ENCODE measurements around the gene SPRY4.

The SPRY4 gene

DNA sequence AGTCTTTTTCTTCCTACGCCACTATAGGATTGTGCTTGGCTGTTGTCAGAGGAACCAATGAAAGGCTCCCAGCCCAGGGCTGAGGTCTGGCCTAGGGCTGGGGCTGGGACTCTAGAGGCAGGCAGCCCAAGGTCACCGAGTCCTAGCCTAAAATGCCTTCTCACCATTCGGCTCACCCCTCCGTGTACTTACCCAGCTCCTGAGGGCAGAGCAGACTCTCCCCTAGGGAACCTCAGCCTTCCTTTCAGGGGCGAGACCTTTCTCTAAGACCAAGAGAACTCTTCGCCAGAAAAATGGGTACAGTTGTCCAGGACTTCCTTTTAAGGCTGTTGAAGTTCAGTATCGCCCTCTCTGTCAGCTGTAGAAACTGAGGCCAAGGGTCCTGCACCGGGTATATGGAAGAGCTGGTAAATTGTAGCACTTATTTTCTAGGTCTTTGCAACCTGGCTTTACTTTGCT lies 1.7 kb upstream of the SPRY4 start:
- TF ChIP-seq FOXP2 (optimal IDR thresholded peaks at IDR 0.05; ENCODE audit: borderline replicate concordance, extremely low read depth, extremely low read length, insufficient read depth) = no peak
- TF ChIP-seq, protein P1, sequence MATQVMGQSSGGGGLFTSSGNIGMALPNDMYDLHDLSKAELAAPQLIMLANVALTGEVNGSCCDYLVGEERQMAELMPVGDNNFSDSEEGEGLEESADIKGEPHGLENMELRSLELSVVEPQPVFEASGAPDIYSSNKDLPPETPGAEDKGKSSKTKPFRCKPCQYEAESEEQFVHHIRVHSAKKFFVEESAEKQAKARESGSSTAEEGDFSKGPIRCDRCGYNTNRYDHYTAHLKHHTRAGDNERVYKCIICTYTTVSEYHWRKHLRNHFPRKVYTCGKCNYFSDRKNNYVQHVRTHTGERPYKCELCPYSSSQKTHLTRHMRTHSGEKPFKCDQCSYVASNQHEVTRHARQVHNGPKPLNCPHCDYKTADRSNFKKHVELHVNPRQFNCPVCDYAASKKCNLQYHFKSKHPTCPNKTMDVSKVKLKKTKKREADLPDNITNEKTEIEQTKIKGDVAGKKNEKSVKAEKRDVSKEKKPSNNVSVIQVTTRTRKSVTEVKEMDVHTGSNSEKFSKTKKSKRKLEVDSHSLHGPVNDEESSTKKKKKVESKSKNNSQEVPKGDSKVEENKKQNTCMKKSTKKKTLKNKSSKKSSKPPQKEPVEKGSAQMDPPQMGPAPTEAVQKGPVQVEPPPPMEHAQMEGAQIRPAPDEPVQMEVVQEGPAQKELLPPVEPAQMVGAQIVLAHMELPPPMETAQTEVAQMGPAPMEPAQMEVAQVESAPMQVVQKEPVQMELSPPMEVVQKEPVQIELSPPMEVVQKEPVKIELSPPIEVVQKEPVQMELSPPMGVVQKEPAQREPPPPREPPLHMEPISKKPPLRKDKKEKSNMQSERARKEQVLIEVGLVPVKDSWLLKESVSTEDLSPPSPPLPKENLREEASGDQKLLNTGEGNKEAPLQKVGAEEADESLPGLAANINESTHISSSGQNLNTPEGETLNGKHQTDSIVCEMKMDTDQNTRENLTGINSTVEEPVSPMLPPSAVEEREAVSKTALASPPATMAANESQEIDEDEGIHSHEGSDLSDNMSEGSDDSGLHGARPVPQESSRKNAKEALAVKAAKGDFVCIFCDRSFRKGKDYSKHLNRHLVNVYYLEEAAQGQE (IDR thresholded peaks at IDR 0.05; ENCODE audit: insufficient read depth in 1 of 2, low read depth in 2 of 2, low read length in 2 of 2) = 0 out of 4 replicates have a peak, but pooled peaks of 1 of the 2 experiments have one; percentile 18
- no peak for TF ChIP-seq TAF1 (IDR thresholded peaks at IDR 0.05; ENCODE audit: borderline replicate concordance, insufficient read depth, low read length)
- no peak for TF ChIP-seq SIN3A (IDR thresholded peaks at IDR 0.05; ENCODE audit: borderline replicate concordance, insufficient read depth, low read length)
- no peak for TF ChIP-seq POLR2AphosphoS5 (IDR thresholded peaks at IDR 0.05; ENCODE audit: low read depth, low read length)

DNA sequence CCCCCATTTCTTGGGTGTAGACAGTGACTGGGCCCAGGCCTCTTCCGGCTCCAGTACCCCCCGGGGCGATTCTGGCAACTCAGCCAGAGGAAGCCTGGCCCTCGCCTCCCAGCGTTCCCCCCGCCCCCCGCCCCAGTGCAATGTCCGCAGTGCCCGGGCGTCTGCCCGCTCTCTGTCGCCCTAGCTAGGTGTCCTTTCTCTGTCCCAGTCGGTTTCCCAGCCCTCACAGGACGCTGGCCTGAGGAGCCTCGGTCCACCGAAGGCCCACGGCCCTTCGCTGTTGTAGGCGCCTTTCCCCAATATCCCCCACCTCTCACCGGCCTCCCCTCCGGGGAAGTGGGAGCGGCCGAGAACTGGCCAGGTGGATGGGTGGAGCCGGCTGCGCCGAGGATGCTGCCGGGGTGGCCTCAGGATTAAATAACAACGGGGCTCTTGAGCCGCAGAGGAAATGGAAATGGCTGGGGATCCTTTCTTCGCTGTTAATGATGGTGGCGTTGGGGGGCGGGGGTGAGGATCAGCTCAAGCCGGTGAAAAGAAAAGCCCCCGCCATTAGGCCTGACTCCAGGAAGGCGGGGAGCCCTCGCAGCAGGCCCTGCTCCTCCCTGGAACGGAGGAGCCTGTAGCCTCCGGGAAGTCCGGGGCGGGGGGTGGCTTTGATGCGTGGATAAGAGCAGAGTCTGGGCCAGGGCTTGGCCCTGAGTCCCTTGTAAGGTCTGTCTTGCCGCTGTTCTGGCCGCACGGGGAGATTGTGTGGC lies 1.1 kb upstream of the SPRY4 start:
- peak; percentile 37 for TF ChIP-seq POLR2AphosphoS5 (IDR thresholded peaks at IDR 0.05; ENCODE audit: low read depth, low read length)
- no peak for TF ChIP-seq FOXP2 (optimal IDR thresholded peaks at IDR 0.05; ENCODE audit: borderline replicate concordance, extremely low read depth, extremely low read length, insufficient read depth)

DNA sequence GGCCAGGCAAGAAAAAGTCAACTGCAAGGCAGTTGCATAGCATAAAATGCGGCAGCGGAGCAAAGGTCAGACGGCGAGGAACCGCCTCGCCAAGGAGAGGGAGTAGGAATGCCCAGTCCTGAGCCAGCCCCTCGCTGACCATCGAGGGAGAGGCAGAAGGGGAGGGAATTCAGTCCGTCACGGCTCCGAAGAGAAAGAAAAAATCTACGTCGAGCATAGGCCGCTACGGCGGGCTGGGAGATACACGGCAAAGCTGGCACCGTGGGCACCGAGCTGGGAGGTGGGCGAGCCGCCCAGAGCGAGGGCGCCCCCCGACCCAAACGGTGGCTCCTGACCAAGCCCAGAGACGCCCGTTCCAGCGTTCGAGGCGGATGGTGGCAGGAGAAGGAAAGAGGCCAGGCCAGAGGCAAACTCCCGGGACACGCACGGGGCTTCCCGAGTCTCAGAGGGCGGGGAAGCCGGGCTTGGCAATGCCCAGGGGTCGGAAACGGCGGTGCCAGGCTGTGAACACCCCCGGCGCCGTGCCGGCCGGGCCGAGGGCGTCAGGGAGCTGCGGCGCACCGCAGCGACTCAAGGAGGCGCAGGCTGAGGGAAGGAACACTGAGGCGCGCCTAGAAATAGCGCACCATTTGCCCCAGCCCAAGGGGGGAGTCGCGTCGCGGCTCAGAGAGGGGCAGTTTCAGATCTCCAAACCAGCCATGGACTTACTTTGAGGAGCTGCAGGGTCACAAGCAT lies 518 bp downstream of the SPRY4 start:
- 0 out of 2 replicates have a peak, but pooled peaks have one; percentile 39 for TF ChIP-seq TAF1 (IDR thresholded peaks at IDR 0.05; ENCODE audit: borderline replicate concordance, insufficient read depth, low read length)
- TF ChIP-seq FOXP2 (optimal IDR thresholded peaks at IDR 0.05; ENCODE audit: borderline replicate concordance, extremely low read depth, extremely low read length, insufficient read depth) = no peak

DNA sequence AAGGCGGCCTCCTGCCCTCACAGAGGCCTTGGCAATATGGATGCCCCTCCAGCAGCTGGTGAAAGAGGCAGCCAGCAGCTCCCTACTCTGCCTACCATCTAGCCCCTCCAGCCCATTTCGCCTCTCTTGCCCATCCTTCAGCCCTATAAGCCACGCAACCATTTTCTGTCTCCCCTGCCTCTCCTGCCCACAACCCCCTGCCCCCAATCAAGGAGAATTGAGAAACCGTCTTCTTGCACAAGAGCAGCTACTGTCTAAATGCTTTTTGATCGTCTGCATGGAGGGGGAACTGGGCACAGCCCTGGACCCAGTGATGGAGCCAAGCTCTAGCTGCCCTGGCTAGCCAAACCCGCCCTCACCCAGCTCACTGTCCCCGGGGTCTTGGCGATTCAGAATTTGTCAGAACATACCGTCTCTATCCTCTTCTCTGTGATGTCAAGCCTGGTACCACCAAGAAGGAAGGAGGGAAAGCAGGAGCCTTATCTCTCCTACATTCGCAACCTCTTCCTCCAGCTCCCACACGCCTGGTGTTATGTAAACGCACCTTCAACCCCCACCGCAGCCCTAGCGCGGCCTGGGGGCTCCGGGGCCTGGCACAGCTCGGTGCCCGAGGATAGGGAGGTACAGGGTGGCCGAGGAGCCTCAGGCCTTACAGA lies 1.2 kb downstream of the SPRY4 start:
- no peak for TF ChIP-seq FOXP2 (optimal IDR thresholded peaks at IDR 0.05; ENCODE audit: borderline replicate concordance, extremely low read depth, extremely low read length, insufficient read depth)

DNA sequence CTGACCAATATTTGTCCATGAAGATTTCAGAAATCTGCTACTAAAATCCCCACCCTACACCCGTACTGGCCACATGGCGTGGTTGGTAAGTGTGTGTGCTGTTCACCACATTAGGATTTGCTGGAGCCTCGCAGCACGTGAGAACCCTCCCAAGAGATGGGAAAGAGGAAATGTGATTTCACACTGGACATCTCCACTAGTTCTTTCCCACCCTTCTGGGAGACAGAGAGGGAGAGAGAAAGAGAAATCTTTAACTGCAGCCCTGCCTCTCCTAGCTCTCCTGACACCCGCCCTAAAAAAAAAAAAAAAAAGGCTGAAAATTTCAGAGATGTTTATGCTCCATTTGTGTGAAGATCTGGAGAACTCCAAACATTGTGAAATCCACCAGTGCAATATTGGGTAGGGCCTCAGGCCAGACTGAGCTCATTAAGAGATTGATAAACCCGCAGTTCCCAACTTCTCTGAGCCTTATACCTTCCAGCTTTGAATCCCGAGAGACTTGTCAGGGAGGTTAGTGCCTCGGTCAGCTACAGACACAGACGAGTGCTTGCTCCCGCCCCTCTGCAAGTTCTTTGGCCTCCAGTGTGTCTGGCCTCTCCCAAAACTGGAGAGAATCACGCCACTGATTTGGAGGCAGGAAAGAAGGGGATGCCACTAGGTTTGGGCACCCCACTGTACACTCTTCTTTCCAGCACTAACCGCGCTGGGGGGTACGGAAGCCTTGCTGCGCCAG lies 1.9 kb downstream of the SPRY4 start:
- TF ChIP-seq, protein P1 (IDR thresholded peaks at IDR 0.05; ENCODE audit: insufficient read depth in 1 of 2, low read depth in 2 of 2, low read length in 2 of 2) = no peak
- peak; percentile 10; the same call in 1 of the 2 replicates for TF ChIP-seq SIN3A (IDR thresholded peaks at IDR 0.05; ENCODE audit: borderline replicate concordance, insufficient read depth, low read length)

DNA sequence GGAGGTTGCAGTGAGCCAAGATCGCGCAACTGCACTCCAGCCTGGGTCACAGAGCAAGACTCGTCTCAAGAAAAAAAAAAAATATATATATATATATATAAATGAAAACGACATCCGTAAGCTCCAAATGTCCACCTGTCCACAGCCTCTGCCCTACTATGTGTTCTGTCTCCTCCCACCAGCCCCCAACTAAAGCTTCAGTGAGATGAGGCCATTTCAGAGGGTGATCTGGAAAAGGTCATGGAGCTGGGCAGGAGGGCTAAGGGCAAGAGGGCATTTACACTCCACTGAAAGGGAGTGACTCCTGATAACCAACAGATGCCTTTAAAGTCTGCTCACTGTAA lies 2.4 kb downstream of the SPRY4 start:
- TF ChIP-seq, protein P1 (IDR thresholded peaks at IDR 0.05; ENCODE audit: insufficient read depth in 1 of 2, low read depth in 2 of 2, low read length in 2 of 2) = no peak
- TF ChIP-seq POLR2AphosphoS5 (IDR thresholded peaks at IDR 0.05; ENCODE audit: low read depth, low read length) (no peak), TAF1 (IDR thresholded peaks at IDR 0.05; ENCODE audit: borderline replicate concordance, insufficient read depth, low read length) (no peak), FOXP2 (optimal IDR thresholded peaks at IDR 0.05; ENCODE audit: borderline replicate concordance, extremely low read depth, extremely low read length, insufficient read depth) (no peak), SIN3A (IDR thresholded peaks at IDR 0.05; ENCODE audit: borderline replicate concordance, insufficient read depth, low read length) (no peak)
